GM12892 (cell line): Measurements from ENCODE around the gene BBLN.
"Not testable (repeated sequence)": the region's sequence is repeated elsewhere in the genome, so short reads cannot be mapped to it uniquely, and the experiment has no call there.

Experiments
- POLR2AphosphoS5 ChIP-seq: IDR thresholded peaks from 2 replicates; pipeline ENCODE4 v1.6.1; 2011; ENCODE audit warnings: low read depth, low read length, control low read depth
- TAF1 ChIP-seq: IDR thresholded peaks from 2 replicates; pipeline ENCODE4 v1.6.1; 2011; ENCODE audit warnings: low read depth, mild to moderate bottlenecking, control low read depth, low read length, borderline replicate concordance

GRCh38 chr9:128129976-128130590 lies 30.0 kb upstream of the BBLN start:
- not testable (repeated sequence) for TF ChIP-seq POLR2AphosphoS5, TAF1
